Islet of Langerhans (tissue), 1 donor: ENCODE data around the gene MAP2K4.
A peak's percentile ranks its signal among the peaks of the same experiment; 100 is the strongest.

Experiments
- FAIRE-seq: peaks from one replicate; lab custom pipeline; 2011; peaks lifted over from hg19 to GRCh38; lab: Jason Lieb, UNC

Gene MAP2K4

GRCh38 chr17:12040478-12040877 lies 19.8 kb downstream of the MAP2K4 start:
- no peak for FAIRE-seq

- no peak for FAIRE-seq
These were observed 20.6 kb downstream of the MAP2K4 start for GRCh38 chr17:12041312-12041711.

GRCh38 chr17:12043702-12044101 lies 23.0 kb downstream of the MAP2K4 start:
- FAIRE-seq, result no peak

- FAIRE-seq, result no peak
These were observed 26.1 kb downstream of the MAP2K4 start for GRCh38 chr17:12046786-12047185.

GRCh38 chr17:12047681-12048376 lies 27.2 kb downstream of the MAP2K4 start:
- FAIRE-seq, result no peak

- FAIRE-seq, result no peak
These were observed 28.3 kb downstream of the MAP2K4 start for GRCh38 chr17:12048843-12049473.

GRCh38 chr17:12050646-12051225 lies 30.1 kb downstream of the MAP2K4 start:
- no peak for FAIRE-seq

GRCh38 chr17:12053552-12053951 lies 32.9 kb downstream of the MAP2K4 start:
- FAIRE-seq, result no peak

- FAIRE-seq, result no peak
These were observed 35.2 kb downstream of the MAP2K4 start for GRCh38 chr17:12055889-12056288.

GRCh38 chr17:12057520-12057919 lies 36.8 kb downstream of the MAP2K4 start:
- FAIRE-seq, result no peak

GRCh38 chr17:12058535-12058934 lies 37.9 kb downstream of the MAP2K4 start:
- FAIRE-seq, result peak; percentile 43

- no peak for FAIRE-seq
These were observed 41.6 kb downstream of the MAP2K4 start for GRCh38 chr17:12062249-12062648.

GRCh38 chr17:12064395-12064794 lies 43.7 kb downstream of the MAP2K4 start:
- FAIRE-seq, result no peak

GRCh38 chr17:12067485-12067884 lies 46.8 kb downstream of the MAP2K4 start:
- FAIRE-seq, result no peak

GRCh38 chr17:12068946-12069345 lies 48.3 kb downstream of the MAP2K4 start:
- no peak for FAIRE-seq

- FAIRE-seq, result no peak
These were observed 49.9 kb downstream of the MAP2K4 start for GRCh38 chr17:12070561-12070960.

GRCh38 chr17:12074346-12074745 lies 53.7 kb downstream of the MAP2K4 start:
- FAIRE-seq, result no peak

- no peak for FAIRE-seq
These were observed 57.1 kb downstream of the MAP2K4 start for GRCh38 chr17:12077773-12078172.

- no peak for FAIRE-seq
These were observed 58.1 kb downstream of the MAP2K4 start for GRCh38 chr17:12078791-12079190.

GRCh38 chr17:12081720-12082119 lies 61.0 kb downstream of the MAP2K4 start:
- peak; percentile 55 for FAIRE-seq

GRCh38 chr17:12085076-12085949 lies 64.6 kb downstream of the MAP2K4 start:
- no peak for FAIRE-seq

GRCh38 chr17:12088035-12088434 lies 67.4 kb downstream of the MAP2K4 start:
- no peak for FAIRE-seq
